ENCODE results near the gene KIF1A. TPM values are rescaled to one million over a fixed set of nuclear protein-coding genes. Genes with fewer than 3 reads are reported as not detected.

The KIF1A gene
- total RNA-seq, 2 experiments from 2014 or later: 2.6 to 3.4 TPM

- POLR2A ChIA-PET: no interaction called here
- CTCF ChIA-PET: no interaction called here
These were observed 69.6 kb downstream of the KIF1A start for GRCh38 chr2:240750409-240750808.

- CTCF ChIA-PET: no interaction called here
- POLR2A ChIA-PET: no interaction called here
These were observed 70.5 kb downstream of the KIF1A start for GRCh38 chr2:240749516-240749915.

- POLR2A ChIA-PET: no interaction called here
- CTCF ChIA-PET: interaction anchor here (1.9 kb wide), 1 partner anchor 9 kb away, joined by 4 read pairs; no protein-coding TSS in a partner anchor
These were observed 72.8 kb downstream of the KIF1A start for GRCh38 chr2:240747256-240747655.

- ChIA-PET CTCF (interaction anchor here (1.9 kb wide), 1 partner anchor 9 kb away, joined by 4 read pairs; no protein-coding TSS in a partner anchor), POLR2A (no interaction called here)
These were observed 73.3 kb downstream of the KIF1A start for GRCh38 chr2:240746671-240747070.

DNA sequence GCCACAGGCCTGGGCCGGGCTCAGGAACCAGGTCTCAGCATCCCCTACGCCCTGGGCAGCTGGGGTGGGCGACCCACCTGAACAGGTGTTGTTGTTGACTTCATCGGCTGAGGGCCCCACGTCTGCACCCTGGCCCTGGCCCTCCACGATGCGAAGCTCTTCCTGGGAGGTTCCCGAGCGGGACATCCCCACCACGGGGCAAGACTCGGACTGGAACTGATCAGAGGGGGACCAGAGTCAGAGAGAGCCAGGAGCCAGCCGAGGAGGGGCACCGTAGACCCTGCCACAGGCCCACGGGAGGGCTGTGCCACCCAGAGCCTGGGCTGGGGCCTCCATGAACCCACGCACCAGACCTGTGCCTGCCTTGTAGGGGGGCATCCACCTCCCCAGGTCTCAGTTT lies 74.1 kb downstream of the KIF1A start:
- POLR2A ChIA-PET: no interaction called here
- CTCF ChIA-PET: interaction anchor here (1.9 kb wide), 1 partner anchor 10 kb away, joined by 4 read pairs; no protein-coding TSS in a partner anchor

- POLR2A ChIA-PET: no interaction called here
These were observed 74.6 kb downstream of the KIF1A start for GRCh38 chr2:240745456-240745855.

DNA sequence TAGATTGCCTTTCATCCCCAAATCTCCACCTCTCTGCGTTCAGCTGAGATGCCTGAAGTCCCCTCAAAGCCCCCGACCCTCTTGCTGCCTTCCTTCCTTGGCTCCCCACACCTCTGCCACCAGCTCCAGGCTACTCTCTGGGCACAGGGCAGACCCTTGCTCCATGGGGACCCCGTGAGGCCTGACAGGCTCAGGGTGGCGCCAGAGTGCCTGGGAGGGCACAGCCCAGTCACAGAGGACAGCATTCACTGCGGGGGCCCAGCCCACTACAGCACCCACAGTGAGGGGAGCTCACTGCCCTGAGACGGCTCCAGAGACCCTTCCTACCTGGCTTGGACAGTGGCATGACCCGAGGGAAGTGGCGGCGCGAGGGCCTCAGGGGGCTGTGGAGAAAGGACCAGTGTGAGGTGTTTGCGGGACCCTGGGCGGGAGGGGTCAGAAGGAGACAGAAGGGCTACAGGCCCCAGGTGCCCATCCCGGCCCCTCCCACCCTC lies 77.4 kb downstream of the KIF1A start:
- ChIA-PET CTCF (interaction anchor here (1.0 kb wide), 1 partner anchor 246 kb away, joined by 3 read pairs; no protein-coding TSS in a partner anchor), POLR2A (no interaction called here)

More at GRCh38 chr2:240745456-240745855, 74.6 kb downstream of the KIF1A start:
- CTCF ChIA-PET: no interaction called here

DNA sequence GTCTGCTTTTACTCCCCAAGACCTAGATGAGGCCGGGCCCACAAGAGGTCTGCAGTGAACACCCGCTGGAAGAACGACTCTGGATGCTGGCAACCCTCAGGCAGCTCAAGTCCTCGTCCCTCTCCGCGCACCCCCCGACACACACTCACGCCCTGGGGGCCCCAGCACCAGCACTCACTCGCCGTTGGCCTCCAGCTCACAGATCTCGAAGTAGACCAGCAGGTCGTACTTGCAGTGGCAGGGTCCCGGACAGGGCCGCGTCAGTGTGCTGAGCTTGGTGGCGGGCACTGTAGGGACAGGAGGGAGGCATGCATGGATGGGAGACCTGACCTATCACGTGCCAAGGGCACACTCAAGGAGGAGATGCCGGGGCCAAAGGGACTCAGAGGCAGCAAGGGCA lies 78.9 kb downstream of the KIF1A start:
- CTCF ChIA-PET: no interaction called here
- POLR2A ChIA-PET: no interaction called here

- ChIA-PET CTCF (no interaction called here), POLR2A (no interaction called here)
These were observed 80.2 kb downstream of the KIF1A start for GRCh38 chr2:240739797-240740196.

DNA sequence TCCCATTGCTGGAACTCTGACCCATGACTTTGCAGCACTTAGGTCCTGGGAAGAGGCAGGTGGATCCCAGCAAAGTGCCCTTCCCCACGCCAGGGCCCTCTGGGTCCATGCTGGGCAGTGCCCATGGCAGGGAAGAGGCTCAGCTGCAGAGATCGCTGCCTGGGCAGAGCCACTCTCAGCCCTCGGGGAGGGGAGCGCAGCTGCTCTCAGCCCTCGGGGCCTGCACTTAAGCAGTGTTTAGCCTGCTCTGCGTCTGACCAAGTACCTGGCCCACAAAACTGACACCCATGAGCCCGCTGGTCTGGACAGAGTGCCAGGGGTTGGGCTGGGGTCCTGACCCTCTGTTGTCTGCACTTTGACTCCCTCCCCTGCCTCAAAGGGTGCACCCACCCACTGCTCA lies 82.1 kb downstream of the KIF1A start:
- POLR2A ChIA-PET: no interaction called here
- CTCF ChIA-PET: no interaction called here

- POLR2A ChIA-PET: no interaction called here
- CTCF ChIA-PET: no interaction called here
These were observed 82.5 kb downstream of the KIF1A start for GRCh38 chr2:240737512-240737911.

DNA sequence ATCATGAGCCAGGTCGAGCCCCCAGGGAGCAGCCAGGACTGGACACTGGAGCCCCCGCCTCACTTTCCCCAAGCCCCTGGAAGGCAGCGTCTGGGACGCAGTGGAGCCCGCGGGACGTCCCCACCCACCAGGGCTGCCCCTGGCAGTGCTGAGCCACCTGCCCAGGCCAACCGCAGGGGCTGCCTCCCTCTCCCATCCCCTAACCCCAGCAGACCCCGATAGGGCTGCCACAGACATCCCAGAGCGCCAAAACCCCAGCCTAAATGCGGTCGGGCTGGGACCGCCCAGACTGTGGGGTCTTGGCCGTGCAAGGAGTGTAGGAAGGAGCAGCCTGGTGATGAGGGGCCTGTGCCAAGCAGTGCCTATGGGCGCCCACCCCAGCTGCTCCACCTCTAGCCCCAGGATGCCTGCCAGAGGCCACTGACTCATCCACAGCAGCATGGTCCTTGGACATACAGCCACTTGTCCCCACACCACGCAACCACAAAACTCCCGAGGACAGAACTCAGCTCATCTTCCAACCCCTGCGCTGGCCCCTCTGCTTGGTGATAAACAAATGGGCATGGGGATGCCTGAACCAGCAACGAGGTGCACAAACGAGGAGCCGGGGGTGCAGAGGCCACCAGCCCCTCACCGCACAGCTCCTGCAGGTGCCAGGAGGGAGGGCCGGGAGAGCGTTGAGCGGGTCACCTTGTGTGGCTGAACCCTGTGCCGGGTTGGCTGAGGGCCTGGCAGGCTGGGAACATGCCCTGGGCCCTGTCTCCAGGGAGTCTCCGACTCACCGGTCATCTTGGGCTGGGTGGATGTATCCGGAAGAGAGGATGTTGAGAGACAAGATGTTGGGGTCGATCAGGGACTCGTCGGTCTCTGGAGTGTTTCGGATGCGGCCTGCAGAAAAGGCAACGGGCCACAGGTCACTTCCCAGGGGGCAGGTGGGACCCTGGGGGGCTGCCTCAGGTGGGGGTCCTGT lies 83.5 kb downstream of the KIF1A start:
- ChIA-PET CTCF (no interaction called here), POLR2A (no interaction called here)

GRCh38 chr2:240735476-240735875 lies 84.5 kb downstream of the KIF1A start:
- CTCF ChIA-PET: no interaction called here
- POLR2A ChIA-PET: no interaction called here

GRCh38 chr2:240734756-240735155 lies 85.3 kb downstream of the KIF1A start:
- CTCF ChIA-PET: no interaction called here
- POLR2A ChIA-PET: no interaction called here

- ChIA-PET CTCF (no interaction called here), POLR2A (no interaction called here)
These were observed 86.1 kb downstream of the KIF1A start for GRCh38 chr2:240733803-240734495.

GRCh38 chr2:240732911-240733622 lies 87.0 kb downstream of the KIF1A start:
- POLR2A ChIA-PET: no interaction called here
- CTCF ChIA-PET: no interaction called here

DNA sequence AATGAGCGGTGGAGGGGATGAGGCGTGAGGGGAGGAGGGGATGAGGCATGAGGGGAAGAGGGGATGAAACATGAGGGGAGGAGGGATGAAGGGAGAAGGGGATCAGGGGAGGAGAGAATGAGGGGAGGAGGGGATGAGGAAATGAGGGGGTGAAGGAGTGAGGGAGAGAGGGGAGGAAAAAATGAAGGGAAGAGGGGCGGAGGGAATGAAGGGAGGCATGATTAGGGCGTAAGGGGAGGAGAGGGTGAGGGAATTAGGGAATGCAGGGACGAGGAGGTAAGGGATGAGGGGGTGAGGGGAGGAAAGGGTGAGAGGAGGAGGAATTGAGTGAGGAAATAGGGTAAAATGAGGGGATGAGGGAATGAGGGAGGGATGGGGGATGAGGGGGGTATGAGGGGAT lies 87.8 kb downstream of the KIF1A start:
- CTCF ChIA-PET: no interaction called here
- POLR2A ChIA-PET: no interaction called here

- ChIA-PET CTCF (no interaction called here), POLR2A (no interaction called here)
These were observed 88.9 kb downstream of the KIF1A start for GRCh38 chr2:240731178-240731545.

- ChIA-PET POLR2A (no interaction called here), CTCF (no interaction called here)
These were observed 89.4 kb downstream of the KIF1A start for GRCh38 chr2:240730501-240731177.

- CTCF ChIA-PET: no interaction called here
- POLR2A ChIA-PET: no interaction called here
These were observed 91.2 kb downstream of the KIF1A start for GRCh38 chr2:240728827-240729226.
